ENCODE data around the gene MET.

- TF ChIP-seq CTCF (IDR thresholded peaks at IDR 0.05) (no peak), POLR2A (IDR thresholded peaks at IDR 0.05) (no peak)
These were observed 39.6 kb upstream of the MET start for GRCh38 chr7:116632384-116632783.
